ENCODE data around the gene PARD3.

GRCh38 chr10:34161777-34162370 is 653.2 kb downstream of the PARD3 start:
- TF ChIP-seq CTCF (IDR thresholded peaks at IDR 0.05; ENCODE audit: poor library complexity, severe bottlenecking) (no peak), EZH2 (IDR thresholded peaks at IDR 0.05; ENCODE audit: borderline replicate concordance, insufficient read depth, low read length, poor library complexity, severe bottlenecking) (no peak), TAF1 (IDR thresholded peaks at IDR 0.05; ENCODE audit: low read depth) (no peak), POLR2AphosphoS5 (IDR thresholded peaks at IDR 0.05) (no peak), MXI1 (conservative IDR thresholded peaks at IDR 0.05; ENCODE audit: poor library complexity, severe bottlenecking) (no peak)
